Uterus (tissue), 4 donors: Measurements from ENCODE around the gene ZSCAN21. TPM values are rescaled to one million over a fixed set of nuclear protein-coding genes. Genes with fewer than 3 reads are reported as not detected.

Experiments used
- DNase-seq, 2 donors: peaks; one replicate each; pipeline ENCODE4 v3.0.0-alpha.2; 2019 to 2020
- H3K27ac ChIP-seq, 2 donors: fragments of 200-600 bp; sonication (generic); 1 replicate in 1 of 2; 2 replicates in 1 of 2; pipeline ENCODE4 v1.5.1; 2016 to 2018
- H3K27me3 ChIP-seq, 2 donors: fragments of 200-600 bp; sonication (generic); one replicate each; pipeline ENCODE4 v1.5.1; 2018 to 2019; ENCODE audit warnings: control low read depth in 1 of 2
- H3K36me3 ChIP-seq, 2 donors: fragments of 200-600 bp; sonication (generic); one replicate each; pipeline ENCODE4 v1.5.1; 2019; ENCODE audit warnings: control low read depth in 1 of 2
- H3K4me1 ChIP-seq, 2 donors: fragments of 200-600 bp; sonication (generic); one replicate each; pipeline ENCODE4 v1.5.1; 2018 to 2019; ENCODE audit warnings: control low read depth in 1 of 2
- H3K4me3 ChIP-seq, 2 donors: fragments of 200-600 bp; sonication (generic); 1 replicate in 1 of 2; 2 replicates in 1 of 2; pipeline ENCODE4 v1.5.1; 2018 to 2019; ENCODE audit warnings: mild to moderate bottlenecking in 1 of 2
- H3K9me3 ChIP-seq, 2 donors: fragments of 200-600 bp; sonication (generic); one replicate each; pipeline ENCODE4 v1.5.1; 2019; ENCODE audit warnings: control low read depth in 1 of 2
- POLR2A ChIP-seq, 2 donors: fragments of 450-650 bp; IDR thresholded peaks; one replicate each; pipeline ENCODE4 v1.6.1; 2016; ENCODE audit warnings: antibody characterized with exemption in 2 of 2, mild to moderate bottlenecking in 1 of 2, moderate library complexity in 1 of 2
- intact Hi-C: fragments of 100-400 bp; cut with DNase I; formaldehyde crosslinking; loops from one replicate; pipeline ENCODE4 v1.15.1; 2023; ENCODE audit warnings: low total_unique reads
- total RNA-seq, 4 donors: library from RNA; depleted of rRNA in 3 of 4; stranded (reverse); fragments of >200 nt in 3 of 4; gene quantifications; one replicate each; pipeline versions ENCODE4 v1.1.0 to v1.2.4, GENCODE V29; 2014 to 2023
- TF ChIP-seq, protein P1 (sequence below), 4 experiments: fragments of 200-600 bp in 2 of 4; fragments of 450-650 bp in 2 of 4; sonication (generic) in 2 of 4; IDR thresholded peaks; one replicate each; pipeline ENCODE4 v1.5.1; 2016 to 2019; ENCODE audit warnings: antibody characterized with exemption in 4 of 4, mild to moderate bottlenecking in 2 of 4, moderate library complexity in 1 of 4
- donor health status: DM: yes; HTN: yes; CAD: no.

The ZSCAN21 gene
- total RNA-seq, 4 donors from 2014 or later = 5.0 to 28.9 (median 17.0) TPM

DNA sequence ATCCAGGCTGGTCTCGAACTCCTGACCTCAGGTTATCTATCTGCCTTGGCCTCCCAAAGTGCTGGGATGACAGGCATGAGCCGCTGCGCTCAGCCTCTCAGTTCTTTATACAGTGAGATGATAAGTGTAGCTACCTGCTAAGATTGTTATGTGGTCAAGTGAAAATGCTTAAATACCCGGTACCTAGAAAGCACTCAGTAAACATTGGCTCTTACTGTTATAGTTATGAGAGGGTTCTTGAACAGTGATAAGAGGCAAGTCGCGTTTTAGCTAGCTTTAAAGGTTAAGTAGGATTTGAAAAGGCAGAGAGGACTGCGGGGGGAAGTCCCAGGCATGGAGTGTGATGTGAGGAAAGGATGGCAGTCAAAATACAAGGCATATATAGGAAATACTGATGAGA, 29.7 kb upstream of the ZSCAN21 start:
- H3K36me3 ChIP-seq = no peaks in the 10 kb centered on the region
- peaks cover 0 to 8% of the 10 kb centered on the region in 2 donors for H3K4me1 ChIP-seq
- TF ChIP-seq POLR2A (IDR thresholded peaks at IDR 0.05) = no peak
- TF ChIP-seq, protein P1, sequence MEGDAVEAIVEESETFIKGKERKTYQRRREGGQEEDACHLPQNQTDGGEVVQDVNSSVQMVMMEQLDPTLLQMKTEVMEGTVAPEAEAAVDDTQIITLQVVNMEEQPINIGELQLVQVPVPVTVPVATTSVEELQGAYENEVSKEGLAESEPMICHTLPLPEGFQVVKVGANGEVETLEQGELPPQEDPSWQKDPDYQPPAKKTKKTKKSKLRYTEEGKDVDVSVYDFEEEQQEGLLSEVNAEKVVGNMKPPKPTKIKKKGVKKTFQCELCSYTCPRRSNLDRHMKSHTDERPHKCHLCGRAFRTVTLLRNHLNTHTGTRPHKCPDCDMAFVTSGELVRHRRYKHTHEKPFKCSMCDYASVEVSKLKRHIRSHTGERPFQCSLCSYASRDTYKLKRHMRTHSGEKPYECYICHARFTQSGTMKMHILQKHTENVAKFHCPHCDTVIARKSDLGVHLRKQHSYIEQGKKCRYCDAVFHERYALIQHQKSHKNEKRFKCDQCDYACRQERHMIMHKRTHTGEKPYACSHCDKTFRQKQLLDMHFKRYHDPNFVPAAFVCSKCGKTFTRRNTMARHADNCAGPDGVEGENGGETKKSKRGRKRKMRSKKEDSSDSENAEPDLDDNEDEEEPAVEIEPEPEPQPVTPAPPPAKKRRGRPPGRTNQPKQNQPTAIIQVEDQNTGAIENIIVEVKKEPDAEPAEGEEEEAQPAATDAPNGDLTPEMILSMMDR (IDR thresholded peaks at IDR 0.05) = no peak
- H3K9me3 ChIP-seq = no peaks in the 10 kb centered on the region
- intact Hi-C loops = no loop called here
- H3K27ac ChIP-seq = no peak overlapping the region
- no peak overlapping the region for H3K4me3 ChIP-seq
- no peaks in the 10 kb centered on the region for H3K27me3 ChIP-seq
- DNase-seq = no peak

DNA sequence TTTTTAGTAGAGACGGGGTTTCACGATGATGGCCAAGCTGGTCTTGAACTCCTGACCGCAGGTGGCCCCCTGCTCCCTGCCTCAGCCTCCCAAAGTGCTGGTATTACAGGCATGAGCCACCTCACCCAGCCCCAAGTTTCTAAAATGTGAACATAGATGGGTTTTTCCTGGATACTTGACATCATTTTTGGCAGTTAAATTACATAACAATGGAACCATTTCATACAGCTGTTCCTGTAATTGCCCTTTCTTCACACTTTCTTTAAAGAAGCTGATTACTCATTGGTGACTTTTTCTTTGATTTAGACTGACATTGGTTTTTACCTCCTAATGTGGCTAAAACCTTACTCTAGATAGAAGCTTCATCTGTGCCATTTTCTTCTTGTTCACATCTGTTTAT, 28.3 kb upstream of the ZSCAN21 start:
- intact Hi-C loops = no loop called here
- Histone ChIP-seq H3K4me1 (peaks cover 0 to 8% of the 10 kb centered on the region in 2 donors), H3K27ac (no peak overlapping the region), H3K4me3 (no peak overlapping the region), H3K27me3 (no peaks in the 10 kb centered on the region), H3K36me3 (no peaks in the 10 kb centered on the region), H3K9me3 (no peaks in the 10 kb centered on the region)
- no peak for DNase-seq
- TF ChIP-seq, protein P1 (IDR thresholded peaks at IDR 0.05) = no peak
- no peak for TF ChIP-seq POLR2A (IDR thresholded peaks at IDR 0.05)

DNA sequence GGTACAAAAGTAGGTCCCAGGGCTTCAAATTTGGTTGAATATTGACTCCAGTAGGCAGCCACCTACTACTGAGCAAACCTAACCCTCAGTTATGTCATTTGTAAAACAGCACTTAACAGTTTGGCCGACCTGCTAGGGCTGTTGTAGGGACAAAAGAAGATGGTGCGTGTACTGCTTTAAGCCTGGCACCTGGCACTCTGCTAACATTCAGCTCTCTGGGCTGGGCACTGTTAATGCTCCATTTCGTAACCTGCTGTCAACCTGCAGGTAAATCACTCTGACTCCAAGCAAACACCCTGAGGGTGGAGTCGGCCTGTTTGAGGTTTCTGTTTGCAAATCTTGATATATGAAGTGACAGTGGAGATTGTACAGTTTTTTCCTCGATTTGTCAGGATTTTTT, 27.0 kb upstream of the ZSCAN21 start:
- no peaks in the 10 kb centered on the region for H3K27me3 ChIP-seq
- no peak for TF ChIP-seq POLR2A (IDR thresholded peaks at IDR 0.05)
- TF ChIP-seq, protein P1 (IDR thresholded peaks at IDR 0.05) = no peak
- no peaks in the 10 kb centered on the region for H3K9me3 ChIP-seq
- no peak overlapping the region for H3K4me3 ChIP-seq
- H3K36me3 ChIP-seq = no peaks in the 10 kb centered on the region
- no peak for DNase-seq
- H3K27ac ChIP-seq = no peak overlapping the region
- H3K4me1 ChIP-seq = no peaks in the 10 kb centered on the region
- intact Hi-C loops = no loop called here

DNA sequence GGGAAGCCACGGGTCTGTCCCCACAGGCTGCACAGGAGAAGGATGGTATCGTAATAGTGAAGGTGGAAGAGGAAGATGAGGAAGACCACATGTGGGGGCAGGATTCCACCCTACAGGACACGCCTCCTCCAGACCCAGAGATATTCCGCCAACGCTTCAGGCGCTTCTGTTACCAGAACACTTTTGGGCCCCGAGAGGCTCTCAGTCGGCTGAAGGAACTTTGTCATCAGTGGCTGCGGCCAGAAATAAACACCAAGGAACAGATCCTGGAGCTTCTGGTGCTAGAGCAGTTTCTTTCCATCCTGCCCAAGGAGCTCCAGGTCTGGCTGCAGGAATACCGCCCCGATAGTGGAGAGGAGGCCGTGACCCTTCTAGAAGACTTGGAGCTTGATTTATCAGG, 26.0 kb upstream of the ZSCAN21 start:
- H3K4me1 ChIP-seq = no peaks in the 10 kb centered on the region
- no peak for TF ChIP-seq POLR2A (IDR thresholded peaks at IDR 0.05)
- TF ChIP-seq, protein P1 (IDR thresholded peaks at IDR 0.05) = no peak
- no peaks in the 10 kb centered on the region for H3K9me3 ChIP-seq
- DNase-seq = no peak
- no peak overlapping the region for H3K4me3 ChIP-seq
- intact Hi-C loops = no loop called here
- no peaks in the 10 kb centered on the region for H3K36me3 ChIP-seq
- no peak overlapping the region for H3K27ac ChIP-seq
- H3K27me3 ChIP-seq = no peaks in the 10 kb centered on the region

DNA sequence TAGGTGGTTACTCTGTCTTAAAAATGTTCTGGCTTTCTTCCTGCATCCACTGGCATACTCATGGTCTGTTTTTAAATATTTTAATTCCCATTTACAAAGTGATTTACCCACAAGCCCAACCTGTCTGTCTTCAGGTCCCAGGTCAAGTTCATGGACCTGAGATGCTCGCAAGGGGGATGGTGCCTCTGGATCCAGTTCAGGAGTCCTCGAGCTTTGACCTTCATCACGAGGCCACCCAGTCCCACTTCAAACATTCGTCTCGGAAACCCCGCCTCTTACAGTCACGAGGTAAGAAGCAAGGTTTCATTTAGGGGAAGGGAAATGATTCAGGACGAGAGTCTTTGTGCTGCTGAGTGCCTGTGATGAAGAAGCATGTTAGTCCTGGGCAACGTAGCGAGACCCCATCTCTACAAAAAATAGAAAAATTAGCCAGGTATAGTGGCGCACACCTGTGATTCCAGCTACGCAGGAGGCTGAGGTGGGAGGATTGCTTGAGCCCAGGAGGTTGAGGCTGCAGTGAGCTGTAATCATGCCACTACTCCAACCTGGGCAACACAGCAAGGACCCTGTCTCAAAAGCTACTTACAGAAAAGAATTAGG, 25.5 kb upstream of the ZSCAN21 start:
- no peaks in the 10 kb centered on the region for H3K27me3 ChIP-seq
- TF ChIP-seq, protein P1 (IDR thresholded peaks at IDR 0.05) = no peak
- no peak for TF ChIP-seq POLR2A (IDR thresholded peaks at IDR 0.05)
- no peak overlapping the region for H3K4me3 ChIP-seq
- H3K9me3 ChIP-seq = no peaks in the 10 kb centered on the region
- no peak overlapping the region for H3K27ac ChIP-seq
- DNase-seq = no peak
- intact Hi-C loops = no loop called here
- no peaks in the 10 kb centered on the region for H3K4me1 ChIP-seq
- no peaks in the 10 kb centered on the region for H3K36me3 ChIP-seq
